GM12864 (cell line): Measurements from ENCODE around the gene CREB3.

ENCODE experiments used
- DNase-seq: peaks from one replicate; pipeline ENCODE4 v3.0.0-alpha.2; 2011; ENCODE audit warnings: low read depth
- H3K4me3 ChIP-seq: 2 replicates; pipeline ENCODE4 v1.5.1; 2011; ENCODE audit warnings: mild to moderate bottlenecking, low read depth, low read length, control low read depth
- TF ChIP-seq, protein P1 (sequence below): IDR thresholded peaks from 2 replicates; pipeline ENCODE4 v1.5.1; 2011; ENCODE audit warnings: low read depth, mild to moderate bottlenecking, moderate library complexity, low read length, control low read depth, inconsistent platforms; ENCODE audit errors: missing control alignments

The CREB3 gene

DNA sequence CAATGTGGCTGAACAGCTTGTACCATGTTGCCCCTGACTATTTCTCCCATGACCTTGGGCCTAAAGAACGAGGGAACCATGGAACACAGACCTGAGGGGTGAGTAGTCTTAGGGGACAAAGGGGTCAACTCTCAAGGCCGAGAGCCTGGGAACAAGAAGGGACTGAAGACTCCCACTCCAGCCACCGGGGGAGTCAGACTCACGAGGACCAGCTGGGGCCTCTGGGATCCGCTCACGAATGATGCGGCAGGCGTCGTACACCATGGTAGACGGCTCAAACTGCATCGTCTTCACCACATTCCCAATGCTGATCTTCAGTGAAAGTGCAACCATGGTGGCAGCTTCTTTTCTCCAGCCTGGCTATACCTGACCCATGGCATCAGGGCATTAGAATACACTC is 7.1 kb upstream of the CREB3 start:
- TF ChIP-seq, protein P1, sequence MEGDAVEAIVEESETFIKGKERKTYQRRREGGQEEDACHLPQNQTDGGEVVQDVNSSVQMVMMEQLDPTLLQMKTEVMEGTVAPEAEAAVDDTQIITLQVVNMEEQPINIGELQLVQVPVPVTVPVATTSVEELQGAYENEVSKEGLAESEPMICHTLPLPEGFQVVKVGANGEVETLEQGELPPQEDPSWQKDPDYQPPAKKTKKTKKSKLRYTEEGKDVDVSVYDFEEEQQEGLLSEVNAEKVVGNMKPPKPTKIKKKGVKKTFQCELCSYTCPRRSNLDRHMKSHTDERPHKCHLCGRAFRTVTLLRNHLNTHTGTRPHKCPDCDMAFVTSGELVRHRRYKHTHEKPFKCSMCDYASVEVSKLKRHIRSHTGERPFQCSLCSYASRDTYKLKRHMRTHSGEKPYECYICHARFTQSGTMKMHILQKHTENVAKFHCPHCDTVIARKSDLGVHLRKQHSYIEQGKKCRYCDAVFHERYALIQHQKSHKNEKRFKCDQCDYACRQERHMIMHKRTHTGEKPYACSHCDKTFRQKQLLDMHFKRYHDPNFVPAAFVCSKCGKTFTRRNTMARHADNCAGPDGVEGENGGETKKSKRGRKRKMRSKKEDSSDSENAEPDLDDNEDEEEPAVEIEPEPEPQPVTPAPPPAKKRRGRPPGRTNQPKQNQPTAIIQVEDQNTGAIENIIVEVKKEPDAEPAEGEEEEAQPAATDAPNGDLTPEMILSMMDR = peak; percentile 14
- no peak for DNase-seq
- H3K4me3 ChIP-seq = no peak overlapping the region

DNA sequence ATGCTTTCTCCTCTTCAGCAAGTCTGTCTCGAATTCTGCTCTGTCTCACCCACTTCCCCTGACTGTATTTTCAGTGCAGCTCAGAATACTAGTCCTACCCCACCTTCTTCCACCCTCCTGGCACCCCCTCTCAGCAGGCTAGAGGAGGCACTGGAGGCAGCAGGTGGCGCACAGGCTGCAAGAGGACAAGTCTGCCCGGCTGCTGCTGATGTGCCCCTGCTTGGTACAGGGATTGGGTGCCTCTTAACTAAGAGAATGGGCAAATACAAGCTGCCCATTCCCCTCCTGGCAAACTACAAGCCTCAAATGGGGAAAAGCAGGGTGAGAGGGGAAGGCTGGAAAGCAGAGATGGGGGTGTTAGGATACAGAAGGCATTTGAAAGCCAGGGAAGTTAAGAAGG is 5.5 kb upstream of the CREB3 start:
- H3K4me3 ChIP-seq = no peak overlapping the region
- TF ChIP-seq, protein P1 = peak; percentile 19

DNA sequence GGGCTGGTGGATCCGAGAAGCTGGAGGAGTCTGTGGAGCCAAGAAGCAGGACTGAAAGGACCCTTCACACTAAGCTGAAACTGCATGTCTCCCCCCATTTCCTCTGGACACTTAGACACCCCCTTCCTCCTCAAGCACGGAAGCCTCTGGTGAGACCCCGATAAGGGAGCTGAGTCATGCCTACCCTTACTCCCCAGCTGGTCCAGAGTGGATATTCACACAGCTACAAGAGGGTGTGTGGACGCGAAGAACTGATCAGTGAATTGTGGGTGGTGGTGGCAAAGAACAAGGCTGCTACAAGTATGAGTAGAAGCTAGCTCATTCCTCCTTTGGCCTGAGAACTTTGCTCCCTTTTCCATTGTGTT is 4.8 kb upstream of the CREB3 start:
- TF ChIP-seq, protein P1 = no peak
- no peak for DNase-seq
- H3K4me3 ChIP-seq = peak overlapping the region; percentile 57

More for the DNA sequence above, 5.5 kb upstream of the CREB3 start:
- no peak for DNase-seq

DNA sequence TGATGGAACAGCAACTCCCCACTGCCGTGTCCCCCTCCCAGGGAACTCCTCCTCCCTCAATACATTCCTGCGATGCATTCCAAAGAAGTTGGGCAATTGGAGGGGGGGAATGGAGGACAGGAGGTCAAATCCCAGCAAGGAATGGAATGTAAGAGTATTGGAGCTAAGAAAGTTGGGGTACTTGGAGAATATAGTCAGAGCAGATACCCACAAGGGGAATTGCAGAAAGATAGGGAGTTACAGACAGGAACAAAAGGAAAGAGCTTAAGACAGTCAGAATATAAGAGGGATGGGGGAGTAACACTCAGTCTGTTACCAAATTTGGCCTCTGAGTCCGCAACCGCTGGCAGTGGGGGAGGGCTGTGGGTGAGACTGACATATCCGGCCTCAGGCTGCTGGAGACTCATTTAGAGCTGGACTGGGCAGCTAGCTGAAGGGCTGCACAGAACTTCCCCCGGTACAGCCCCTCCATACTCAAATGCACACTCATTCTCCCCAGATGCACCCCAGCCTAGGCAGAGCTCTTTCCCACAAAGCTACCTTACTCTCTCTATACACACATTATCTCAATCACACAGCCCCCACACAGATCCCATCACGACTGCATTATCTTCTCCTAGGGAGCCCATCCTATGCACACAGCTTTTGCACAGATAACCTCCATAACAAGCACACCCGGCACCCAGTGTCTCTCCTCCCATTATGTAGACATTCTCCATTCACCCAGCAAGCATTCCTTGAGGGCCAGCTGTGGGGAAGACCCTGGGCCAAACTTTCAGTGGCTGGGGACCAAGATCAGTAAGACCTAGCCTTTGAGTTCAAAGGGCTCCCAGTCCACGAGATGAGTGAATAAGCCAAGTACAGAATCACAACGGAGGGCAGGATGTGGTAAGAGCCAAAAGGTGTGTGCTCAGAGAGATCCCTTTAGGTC is 4.2 kb upstream of the CREB3 start:
- TF ChIP-seq, protein P1 = no peak
- peak overlapping the region; percentile 57 for H3K4me3 ChIP-seq
- no peak for DNase-seq

DNA sequence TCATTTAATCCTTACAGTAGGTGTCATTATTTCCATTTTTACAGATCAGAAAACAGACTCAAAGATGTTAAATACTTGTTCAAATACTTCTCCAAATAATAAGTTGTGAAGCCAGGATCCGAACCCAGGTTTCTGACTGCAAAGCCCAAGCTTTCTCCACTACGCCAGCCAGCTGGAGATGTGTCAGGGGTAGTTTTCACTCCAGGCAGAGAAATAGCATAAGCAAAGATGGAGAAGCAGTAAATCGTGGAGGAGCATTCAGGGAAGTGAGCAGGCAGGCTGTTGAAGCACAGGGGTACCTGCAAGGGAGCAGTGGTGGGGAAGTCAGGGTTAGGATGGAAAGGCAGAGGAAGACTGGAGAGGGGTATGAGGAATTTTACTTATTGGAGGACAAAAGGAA is 3.4 kb upstream of the CREB3 start:
- TF ChIP-seq, protein P1 = no peak
- no peak for DNase-seq

DNA sequence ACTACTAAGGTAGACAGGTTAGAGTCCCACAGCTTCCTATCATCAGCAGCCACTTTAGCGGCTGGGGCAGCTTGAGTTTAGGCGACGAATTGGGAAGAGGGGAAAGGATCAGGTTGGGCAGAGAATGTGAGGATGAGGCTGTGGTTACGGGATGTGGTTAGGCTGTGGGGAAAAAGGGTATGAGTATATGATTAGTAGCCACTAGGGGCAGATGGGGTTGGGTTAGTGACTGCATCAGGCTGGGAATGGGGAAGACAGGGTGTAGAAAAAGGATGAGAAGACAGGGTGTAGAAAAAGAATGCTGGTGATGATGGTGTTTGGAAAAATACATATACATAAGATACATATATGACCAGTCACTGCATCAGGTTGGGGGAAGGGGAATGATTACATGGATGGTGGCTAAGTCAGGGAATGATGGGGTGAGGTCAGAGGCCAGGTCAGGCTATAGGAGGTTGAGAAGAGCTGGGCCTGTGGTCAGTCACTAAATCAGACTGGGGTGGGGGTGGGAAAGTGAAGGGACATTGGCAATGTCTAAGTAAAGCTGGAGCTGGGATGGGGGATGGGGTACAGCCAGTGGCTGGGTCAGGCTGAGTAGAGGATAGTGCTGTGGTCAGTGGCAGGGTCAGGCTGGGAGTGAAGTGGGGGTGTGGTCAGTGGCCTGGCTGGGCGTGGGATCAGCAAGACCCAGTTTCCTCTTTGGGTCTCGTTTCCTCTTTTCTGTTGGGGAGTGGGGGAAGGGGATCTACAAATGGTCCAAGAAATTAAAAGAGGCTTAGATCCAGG is 2.6 kb upstream of the CREB3 start:
- TF ChIP-seq, protein P1 = peak; percentile 78
- peak overlapping the region; percentile 71 for H3K4me3 ChIP-seq
- DNase-seq = no peak

More for the DNA sequence above, 3.4 kb upstream of the CREB3 start:
- peak overlapping the region; percentile 71 for H3K4me3 ChIP-seq
